ENCODE data around the gene APBA1. TPM values are rescaled to one million over a fixed set of nuclear protein-coding genes. Genes with fewer than 3 reads are reported as not detected.

Gene APBA1
- total RNA-seq, 1 donor from 2014 or later = 13.0 TPM

GRCh38 chr9:69433968-69434367 is 238.2 kb downstream of the APBA1 start:
- TF ChIP-seq CTCF (IDR thresholded peaks at IDR 0.05; ENCODE audit: partially characterized antibody, unreplicated experiment) = no peak
- Mint-ChIP-seq H3K36me3 (ENCODE audit: unreplicated experiment) (no peaks in the 10 kb centered on the region), H3K9me3 (ENCODE audit: unreplicated experiment) (no peaks in the 10 kb centered on the region), H3K27me3 (ENCODE audit: unreplicated experiment) (no peaks in the 10 kb centered on the region), H3K4me1 (ENCODE audit: low read depth, unreplicated experiment) (no peaks in the 10 kb centered on the region), H3K27ac (ENCODE audit: unreplicated experiment) (no peak overlapping the region), H3K4me3 (ENCODE audit: unreplicated experiment) (no peak overlapping the region)
- DNase-seq = no peak

GRCh38 chr9:69433392-69433791 is 238.8 kb downstream of the APBA1 start:
- Mint-ChIP-seq H3K27ac (ENCODE audit: unreplicated experiment) (no peak overlapping the region), H3K27me3 (ENCODE audit: unreplicated experiment) (no peaks in the 10 kb centered on the region), H3K4me3 (ENCODE audit: unreplicated experiment) (no peak overlapping the region), H3K36me3 (ENCODE audit: unreplicated experiment) (no peaks in the 10 kb centered on the region), H3K9me3 (ENCODE audit: unreplicated experiment) (no peaks in the 10 kb centered on the region), H3K4me1 (ENCODE audit: low read depth, unreplicated experiment) (no peaks in the 10 kb centered on the region)
- DNase-seq = no peak
- TF ChIP-seq CTCF (IDR thresholded peaks at IDR 0.05; ENCODE audit: partially characterized antibody, unreplicated experiment) = no peak

GRCh38 chr9:69432623-69433022 is 239.5 kb downstream of the APBA1 start:
- no peak overlapping the region for H3K27ac Mint-ChIP-seq (ENCODE audit: unreplicated experiment)
- no peak for DNase-seq
- H3K36me3 Mint-ChIP-seq (ENCODE audit: unreplicated experiment) = no peaks in the 10 kb centered on the region

GRCh38 chr9:69431777-69432176 is 240.4 kb downstream of the APBA1 start:
- Mint-ChIP-seq H3K9me3 (ENCODE audit: unreplicated experiment) (no peaks in the 10 kb centered on the region), H3K36me3 (ENCODE audit: unreplicated experiment) (no peaks in the 10 kb centered on the region), H3K27me3 (ENCODE audit: unreplicated experiment) (no peaks in the 10 kb centered on the region), H3K4me3 (ENCODE audit: unreplicated experiment) (no peak overlapping the region), H3K27ac (ENCODE audit: unreplicated experiment) (no peak overlapping the region), H3K4me1 (ENCODE audit: low read depth, unreplicated experiment) (no peaks in the 10 kb centered on the region)
- no peak for TF ChIP-seq CTCF (IDR thresholded peaks at IDR 0.05; ENCODE audit: partially characterized antibody, unreplicated experiment)
- no peak for DNase-seq

More at GRCh38 chr9:69432623-69433022, 239.5 kb downstream of the APBA1 start:
- Mint-ChIP-seq H3K4me3 (ENCODE audit: unreplicated experiment) (no peak overlapping the region), H3K4me1 (ENCODE audit: low read depth, unreplicated experiment) (no peaks in the 10 kb centered on the region), H3K9me3 (ENCODE audit: unreplicated experiment) (no peaks in the 10 kb centered on the region), H3K27me3 (ENCODE audit: unreplicated experiment) (no peaks in the 10 kb centered on the region)
- TF ChIP-seq CTCF (IDR thresholded peaks at IDR 0.05; ENCODE audit: partially characterized antibody, unreplicated experiment) = no peak

GRCh38 chr9:69431203-69431602 is 241.0 kb downstream of the APBA1 start:
- H3K27me3 Mint-ChIP-seq (ENCODE audit: unreplicated experiment) = no peaks in the 10 kb centered on the region
- H3K4me1 Mint-ChIP-seq (ENCODE audit: low read depth, unreplicated experiment) = no peaks in the 10 kb centered on the region
- TF ChIP-seq CTCF (IDR thresholded peaks at IDR 0.05; ENCODE audit: partially characterized antibody, unreplicated experiment) = no peak
- no peaks in the 10 kb centered on the region for H3K9me3 Mint-ChIP-seq (ENCODE audit: unreplicated experiment)
- H3K27ac Mint-ChIP-seq (ENCODE audit: unreplicated experiment) = no peak overlapping the region
- no peaks in the 10 kb centered on the region for H3K36me3 Mint-ChIP-seq (ENCODE audit: unreplicated experiment)
- DNase-seq = no peak
- H3K4me3 Mint-ChIP-seq (ENCODE audit: unreplicated experiment) = no peak overlapping the region
